A172 (cell line): ENCODE measurements around the gene KLF11. TPM values are rescaled to one million over a fixed set of nuclear protein-coding genes. Genes with fewer than 3 reads are reported as not detected.
"Not testable (repeated sequence)": the region's sequence is repeated elsewhere in the genome, so short reads cannot be mapped to it uniquely, and the experiment has no call there.

ENCODE experiments used
- DNase-seq: peaks from one replicate; pipeline ENCODE4 v3.0.0-alpha.2; 2015; ENCODE audit warnings: low spot score
- total RNA-seq: library from RNA; depleted of rRNA; stranded (reverse); fragments of >200 nt; shearing (Covaris generic); gene quantifications from 2 replicates; pipeline ENCODE4 v1.2.3, GENCODE V29; 2014

Gene KLF11
- total RNA-seq, 1 experiment from 2014 or later, result 21.4 TPM

DNA sequence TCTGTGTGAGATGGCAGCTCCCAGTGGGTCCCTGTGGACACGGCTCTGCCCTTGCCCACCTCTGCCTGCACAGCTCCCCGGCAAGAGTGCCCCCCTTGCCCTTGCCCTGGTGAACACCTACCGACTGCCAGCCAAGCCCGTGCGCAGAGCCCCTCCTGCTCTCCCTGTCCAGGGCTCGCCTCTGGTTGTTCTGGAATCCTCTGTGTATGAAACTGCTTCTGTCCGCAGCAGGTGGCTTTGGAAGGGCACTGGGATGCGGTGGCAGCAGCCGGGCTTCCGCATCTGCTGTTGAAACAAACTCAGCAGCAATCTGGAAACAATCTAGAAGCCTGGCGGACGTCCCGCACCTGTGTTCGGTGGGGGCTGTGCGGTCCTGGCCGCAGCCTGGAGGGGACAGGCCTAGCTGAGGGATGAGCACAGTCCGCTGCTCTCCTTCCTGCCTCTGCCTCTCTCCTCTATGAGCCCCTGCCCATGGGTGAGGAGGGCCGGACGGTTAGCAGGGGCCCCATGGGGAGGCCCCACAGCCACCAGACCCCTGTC is 34.0 kb upstream of the KLF11 start:
- DNase-seq, result no peak

DNA sequence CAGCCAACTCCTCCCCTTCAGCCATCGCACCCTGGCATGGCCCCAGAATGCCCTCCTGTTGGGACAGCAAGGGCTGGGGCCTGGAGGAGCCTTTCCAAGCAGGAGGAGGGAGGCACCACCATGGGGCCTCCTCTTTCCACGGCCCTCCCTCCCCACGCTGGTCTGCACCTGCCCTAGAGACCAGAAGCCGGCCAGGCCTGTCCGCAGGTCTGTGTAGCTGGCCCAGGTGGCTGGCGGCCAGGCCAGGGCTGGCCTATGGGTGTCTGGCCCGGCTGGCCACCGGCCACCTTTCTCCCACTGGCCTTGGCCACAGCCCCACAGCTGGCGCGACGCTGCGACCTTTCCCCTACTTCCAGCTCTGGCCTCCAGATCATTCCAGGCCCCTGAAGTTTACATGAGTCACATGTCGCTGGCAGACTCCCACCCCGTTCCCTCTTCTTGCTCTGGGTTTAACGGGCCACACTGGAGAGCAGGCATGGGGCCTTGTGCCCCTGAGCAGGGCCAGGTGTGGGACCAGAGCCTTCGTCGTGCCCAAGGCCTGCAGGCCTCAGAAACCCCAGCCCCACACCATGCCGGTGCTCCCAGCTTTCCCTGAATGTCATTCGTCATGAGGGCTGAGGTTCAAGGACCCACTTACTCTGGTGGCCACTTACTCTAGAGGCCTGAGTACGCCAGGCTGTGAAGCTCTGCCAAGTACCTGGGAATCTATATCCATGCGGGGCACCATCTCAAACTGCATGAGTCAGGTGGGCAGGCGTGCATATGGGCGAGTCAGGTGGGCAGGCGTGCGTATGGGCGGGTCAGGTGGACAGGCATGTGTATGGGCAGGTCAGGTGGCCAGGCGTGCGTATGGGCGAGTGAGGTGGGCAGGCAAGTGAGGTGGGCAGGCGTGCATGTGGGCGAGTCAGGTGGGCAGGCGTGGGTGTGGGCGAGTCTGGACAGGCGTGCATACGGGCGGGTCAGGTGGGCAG is 33.3 kb upstream of the KLF11 start:
- no peak for DNase-seq

DNA sequence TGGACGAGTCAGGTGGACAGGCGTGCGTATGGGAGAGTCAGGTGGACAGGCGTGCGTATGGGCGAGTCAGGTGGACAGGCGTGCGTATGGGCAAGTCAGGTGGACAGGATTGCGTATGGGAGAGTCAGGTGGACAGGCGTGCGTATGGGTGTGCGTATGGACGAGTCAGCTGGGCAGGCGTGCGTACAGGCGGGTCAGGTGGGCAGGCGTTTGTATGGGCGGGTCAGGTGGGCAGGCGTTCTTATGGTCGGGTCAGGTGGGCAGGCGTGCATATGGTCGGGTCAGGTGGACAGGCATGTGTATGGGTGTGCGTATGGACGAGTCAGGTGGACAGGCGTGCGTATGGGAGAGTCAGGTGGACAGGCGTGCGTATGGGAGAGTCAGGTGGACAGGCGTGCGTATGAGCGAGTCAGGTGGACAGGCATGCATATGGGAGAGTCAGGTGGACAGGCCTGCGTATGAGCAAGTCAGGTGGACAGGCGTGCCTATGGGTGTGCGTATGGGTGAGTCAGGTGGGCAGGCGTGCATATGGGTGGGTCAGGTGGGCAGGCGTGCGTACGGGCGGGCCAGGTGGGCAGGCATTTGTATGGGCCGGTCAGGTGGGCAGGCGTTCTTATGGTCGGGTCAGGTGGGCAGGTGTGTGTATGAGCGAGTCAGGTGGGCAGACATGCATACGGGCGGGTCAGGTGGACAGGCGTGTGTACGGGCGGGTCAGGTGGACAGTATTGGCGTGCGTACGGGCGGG is 32.3 kb upstream of the KLF11 start:
- DNase-seq, result not testable (repeated sequence)

DNA sequence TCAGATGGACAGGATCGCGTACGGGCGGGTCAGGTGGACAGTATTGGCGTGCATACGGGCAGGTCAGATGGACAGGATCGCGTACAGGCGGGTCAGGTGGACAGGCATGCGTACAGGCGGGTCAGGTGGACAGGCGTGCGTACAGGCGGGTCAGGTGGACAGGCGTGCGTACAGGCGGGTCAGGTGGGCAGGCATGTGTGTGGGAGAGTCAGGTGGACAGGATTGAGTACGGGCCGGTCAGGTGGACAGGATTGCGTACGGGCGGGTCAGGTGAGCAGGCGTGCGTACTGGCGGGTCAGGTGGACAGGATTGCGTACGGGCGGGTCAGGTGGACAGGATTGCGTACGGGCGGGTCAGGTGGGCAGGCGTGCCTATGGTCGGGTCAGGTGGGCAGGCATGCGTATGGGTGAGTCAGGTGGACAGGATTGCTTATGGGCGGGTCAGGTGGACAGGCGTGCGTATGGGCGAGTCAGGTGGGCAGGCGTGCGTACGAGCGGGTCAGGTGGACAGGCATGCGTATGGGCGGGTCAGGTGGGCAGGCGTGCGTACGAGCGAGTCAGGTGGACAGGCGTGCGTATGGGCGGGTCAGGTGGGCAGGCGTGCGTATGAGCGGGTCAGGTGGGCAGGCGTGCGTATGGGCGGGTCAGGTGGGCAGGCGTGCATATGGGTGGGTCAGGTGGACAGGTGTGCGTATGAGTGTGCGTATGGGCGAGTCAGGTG is 31.6 kb upstream of the KLF11 start:
- not testable (repeated sequence) for DNase-seq

DNA sequence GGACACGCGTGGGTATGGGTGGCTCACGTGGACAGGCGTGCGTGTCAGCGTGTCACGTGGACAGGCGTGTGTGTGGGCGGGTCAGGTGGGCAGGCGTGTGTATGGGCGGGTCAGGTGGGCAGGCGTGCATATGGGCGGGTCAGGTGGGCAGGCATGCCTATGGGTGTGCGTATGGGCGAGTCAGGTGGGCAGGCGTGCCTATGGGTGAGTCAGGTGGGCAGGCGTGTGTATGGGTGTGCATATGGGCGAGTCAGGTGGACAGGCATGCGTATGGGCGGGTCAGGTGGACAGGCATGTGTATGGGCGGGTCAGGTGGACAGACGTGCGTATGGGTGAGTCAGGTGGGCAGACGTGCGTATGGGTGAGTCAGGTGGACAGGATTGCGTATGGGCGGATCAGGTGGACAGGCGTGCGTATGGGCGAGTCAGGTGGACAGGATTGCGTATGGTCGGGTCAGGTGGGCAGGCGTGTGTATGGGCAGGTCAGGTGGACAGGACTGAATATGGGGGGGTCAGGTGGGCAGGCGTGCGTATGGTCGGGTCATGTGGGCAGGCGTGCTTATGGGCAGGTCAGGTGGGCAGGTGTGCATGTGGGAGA is 30.9 kb upstream of the KLF11 start:
- not testable (repeated sequence) for DNase-seq

DNA sequence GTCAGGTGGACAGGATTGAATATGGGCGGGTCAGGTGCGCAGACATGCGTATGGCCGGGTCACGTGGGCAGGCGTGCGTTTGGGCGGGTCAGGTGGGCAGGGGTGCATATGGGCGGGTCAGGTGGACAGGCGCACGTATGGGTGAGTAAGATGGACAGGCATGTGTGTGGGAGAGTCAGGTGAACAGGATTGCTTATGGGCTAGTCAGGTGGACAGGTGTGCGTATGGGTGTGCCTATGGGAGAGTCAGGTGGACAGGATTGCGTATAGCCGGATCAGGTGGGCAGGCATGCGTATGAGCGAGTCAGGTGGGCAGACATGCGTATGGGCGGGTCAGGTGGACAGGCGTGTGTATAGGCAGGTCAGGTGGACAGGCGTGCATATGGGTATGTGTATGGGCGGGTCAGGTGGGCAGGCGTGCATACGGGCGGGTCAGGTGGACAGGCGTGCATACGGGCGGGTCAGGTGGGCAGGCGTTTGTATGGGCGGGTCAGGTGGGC is 30.3 kb upstream of the KLF11 start:
- DNase-seq, result no peak

DNA sequence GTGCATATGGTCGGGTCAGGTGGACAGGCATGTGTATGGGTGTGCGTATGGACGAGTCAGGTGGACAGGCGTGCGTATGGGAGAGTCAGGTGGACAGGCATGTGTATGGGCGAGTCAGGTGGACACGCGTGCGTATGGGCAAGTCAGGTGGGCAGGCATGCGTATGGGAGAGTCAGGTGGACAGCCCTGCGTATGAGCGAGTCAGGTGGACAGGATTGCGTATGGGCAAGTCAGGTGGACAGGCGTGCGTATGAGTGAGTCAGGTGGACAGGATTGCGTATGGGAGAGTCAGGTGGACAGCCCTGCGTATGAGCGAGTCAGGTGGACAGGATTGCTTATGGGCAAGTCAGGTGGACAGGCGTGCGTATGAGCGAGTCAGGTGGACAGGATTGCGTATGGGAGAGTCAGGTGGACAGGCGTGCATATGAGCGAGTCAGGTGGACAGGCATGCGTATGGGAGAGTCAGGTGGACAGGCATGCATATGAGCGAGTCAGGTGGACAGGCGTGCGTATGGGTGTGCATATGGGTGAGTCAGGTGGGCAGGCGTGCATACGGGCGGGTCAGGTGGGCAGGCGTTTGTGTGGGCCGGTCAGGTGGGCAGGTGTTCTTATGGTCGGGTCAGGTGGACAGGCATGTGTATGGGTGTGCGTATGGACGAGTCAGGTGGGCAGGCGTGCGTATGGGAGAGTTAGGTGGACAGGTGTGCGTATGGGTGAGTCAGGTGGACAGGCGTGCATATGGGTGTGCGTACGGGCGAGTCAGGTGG is 29.5 kb upstream of the KLF11 start:
- DNase-seq, result not testable (repeated sequence)

DNA sequence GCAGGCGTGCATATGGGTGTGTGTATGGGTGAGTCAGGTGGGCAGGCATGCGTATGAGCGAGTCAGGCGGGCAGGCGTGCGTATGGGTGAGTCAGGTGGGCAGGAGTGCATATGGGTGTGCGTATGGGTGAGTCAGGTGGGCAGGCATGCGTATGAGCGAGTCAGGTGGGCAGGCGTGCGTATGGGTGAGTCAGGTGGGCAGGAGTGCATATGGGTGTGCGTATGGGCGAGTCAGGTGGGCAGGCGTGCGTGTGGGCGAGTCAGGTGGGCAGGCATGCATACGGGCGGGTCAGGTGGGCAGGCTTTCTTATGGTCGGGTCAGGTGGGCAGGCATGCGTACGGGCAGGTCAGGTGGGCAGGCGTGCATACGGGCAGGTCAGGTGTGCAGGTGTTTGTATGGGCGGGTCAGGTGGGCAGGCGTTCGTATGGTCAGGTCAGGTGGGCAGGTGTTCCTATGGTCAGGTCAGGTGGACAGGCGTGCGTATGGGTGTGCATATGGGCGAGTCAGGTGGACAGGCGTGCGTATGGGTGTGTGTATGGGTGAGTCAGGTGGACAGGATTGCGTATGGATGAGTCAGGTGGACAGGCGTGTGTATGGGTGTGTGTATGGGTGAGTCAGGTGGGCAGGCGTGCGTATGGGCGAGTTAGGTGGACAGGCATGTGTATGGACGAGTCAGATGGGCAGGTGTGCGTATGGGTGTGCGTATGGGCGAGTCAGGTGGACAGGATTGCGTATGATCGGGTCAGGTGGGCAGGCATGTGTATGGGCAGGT is 28.7 kb upstream of the KLF11 start:
- no peak for DNase-seq

DNA sequence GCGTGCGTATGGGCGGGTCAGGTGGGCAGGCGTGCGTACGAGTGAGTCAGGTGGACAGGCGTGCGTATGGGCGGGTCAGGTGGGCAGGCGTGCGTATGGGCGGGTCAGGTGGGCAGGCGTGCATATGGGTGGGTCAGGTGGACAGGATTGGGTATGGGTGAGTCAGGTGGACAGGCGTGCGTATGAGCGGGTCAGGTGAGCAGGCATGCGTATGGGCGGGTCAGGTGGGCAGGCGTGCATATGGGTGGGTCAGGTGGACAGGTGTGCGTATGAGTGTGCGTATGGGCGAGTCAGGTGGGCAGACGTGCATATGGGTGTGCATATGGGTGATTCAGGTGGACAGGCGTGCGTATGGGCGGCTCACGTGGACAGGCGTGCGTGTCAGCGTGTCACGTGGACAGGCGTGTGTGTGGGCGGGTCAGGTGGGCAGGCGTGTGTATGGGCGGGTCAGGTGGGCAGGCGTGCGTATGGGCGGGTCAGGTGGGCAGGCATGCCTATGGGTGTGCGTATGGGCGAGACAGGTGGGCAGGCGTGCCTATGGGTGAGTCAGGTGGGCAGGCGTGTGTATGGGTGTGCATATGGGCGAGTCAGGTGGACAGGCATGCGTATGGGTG is 27.9 kb upstream of the KLF11 start:
- DNase-seq, result not testable (repeated sequence)

DNA sequence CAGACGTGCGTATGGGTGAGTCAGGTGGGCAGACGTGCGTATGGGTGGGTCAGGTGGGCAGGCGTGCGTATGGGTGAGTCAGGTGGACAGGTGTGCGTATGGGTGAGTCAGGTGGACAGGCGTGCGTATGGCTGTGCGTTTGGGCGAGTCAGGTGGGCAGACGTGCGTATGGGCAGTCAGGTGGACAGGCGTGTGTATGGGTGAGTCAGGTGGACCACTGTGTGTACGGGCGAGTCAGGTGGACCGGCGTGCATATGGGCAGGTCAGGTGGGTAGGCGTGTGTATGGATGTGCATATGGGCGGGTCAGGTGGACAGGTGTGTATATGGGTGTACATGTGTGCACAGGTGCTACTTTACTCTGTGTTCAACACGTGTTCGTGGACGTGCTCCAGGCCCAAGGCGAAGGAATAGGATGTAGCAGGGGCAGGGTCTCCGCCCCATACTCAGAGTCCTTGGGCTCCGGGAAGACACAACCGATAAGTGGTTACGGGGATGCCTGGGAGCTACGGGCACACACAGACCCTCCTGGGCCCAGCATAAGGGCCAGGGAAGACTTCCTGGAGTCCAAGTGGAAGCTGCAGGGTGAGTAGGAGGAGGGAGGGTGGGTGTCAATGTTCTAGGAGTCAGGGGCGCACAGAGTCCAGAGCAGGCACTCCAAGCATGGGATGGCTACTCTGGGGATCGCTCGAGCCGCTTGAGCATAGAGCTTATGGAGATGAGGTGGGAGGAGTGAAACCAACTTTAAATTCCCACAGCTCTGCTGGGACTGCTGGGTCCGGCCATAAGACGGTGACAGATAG is 27.1 kb upstream of the KLF11 start:
- DNase-seq, result no peak

DNA sequence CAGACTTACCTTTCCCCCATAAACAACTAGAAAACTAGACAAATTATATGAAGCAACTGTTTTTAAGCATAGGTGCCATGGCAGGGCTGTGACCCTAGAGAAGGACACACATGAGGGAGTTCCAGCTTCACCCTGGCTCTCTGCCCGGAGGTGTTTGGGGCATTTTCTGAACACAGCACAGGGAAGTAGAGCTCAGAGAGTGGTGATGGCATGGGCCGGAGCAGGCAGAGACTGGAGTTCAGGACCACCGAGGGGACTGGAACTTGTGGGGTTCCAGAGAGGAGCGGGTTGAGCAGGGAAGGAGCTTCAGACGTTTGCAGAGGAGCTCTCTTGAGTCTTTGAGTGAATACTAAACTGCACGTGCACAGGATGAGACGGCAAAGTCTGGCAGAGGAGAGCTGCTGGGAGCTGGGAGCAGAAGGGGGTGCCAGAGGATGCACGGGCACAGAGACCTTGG is 26.5 kb upstream of the KLF11 start:
- no peak for DNase-seq

DNA sequence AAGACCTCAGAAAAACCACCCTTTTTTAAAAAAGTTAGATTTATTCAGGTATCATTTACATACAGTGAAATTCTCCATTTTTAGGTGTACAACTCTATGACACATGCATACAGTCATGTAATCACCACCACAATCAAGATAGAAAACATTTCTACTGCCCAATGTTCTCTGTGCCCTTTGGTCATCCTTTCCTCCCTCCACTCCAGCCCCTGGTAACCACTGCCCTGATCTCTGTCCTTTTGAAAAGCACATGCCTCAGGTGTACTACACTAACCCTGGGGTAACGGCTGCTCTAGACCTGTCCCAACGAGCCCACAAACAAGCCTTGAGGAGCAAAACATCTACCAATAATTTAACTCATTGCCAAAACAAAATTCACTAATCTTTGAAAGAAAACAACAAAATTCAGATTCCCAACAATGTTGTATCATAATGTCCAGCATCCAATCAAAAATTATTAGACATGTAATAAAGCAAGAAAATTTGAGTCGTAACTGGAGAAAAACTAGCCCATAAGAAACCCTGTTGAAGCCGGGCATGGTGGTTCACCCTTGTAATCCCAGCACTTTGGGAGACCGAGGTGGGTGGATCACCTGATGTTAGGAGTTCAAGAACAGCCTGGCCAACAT is 25.9 kb upstream of the KLF11 start:
- no peak for DNase-seq

DNA sequence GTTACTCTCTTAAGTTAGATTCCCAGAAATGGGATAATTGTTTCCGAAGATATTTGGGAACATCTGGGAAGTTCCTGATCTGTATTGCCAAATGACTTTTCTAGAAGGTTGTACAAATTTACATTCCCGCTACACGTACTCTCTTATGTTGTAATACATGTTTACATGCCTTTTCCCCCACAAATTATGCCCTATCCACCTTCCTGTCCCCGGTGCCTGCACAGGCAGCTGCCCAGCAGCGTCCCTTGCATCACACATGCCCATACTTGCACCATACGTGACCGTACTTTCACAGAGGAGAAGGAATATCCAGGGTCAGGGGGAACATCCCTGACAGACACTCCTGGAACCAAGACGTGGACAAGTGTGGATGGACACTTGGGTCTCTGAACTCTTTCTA is 24.2 kb upstream of the KLF11 start:
- DNase-seq, result no peak

DNA sequence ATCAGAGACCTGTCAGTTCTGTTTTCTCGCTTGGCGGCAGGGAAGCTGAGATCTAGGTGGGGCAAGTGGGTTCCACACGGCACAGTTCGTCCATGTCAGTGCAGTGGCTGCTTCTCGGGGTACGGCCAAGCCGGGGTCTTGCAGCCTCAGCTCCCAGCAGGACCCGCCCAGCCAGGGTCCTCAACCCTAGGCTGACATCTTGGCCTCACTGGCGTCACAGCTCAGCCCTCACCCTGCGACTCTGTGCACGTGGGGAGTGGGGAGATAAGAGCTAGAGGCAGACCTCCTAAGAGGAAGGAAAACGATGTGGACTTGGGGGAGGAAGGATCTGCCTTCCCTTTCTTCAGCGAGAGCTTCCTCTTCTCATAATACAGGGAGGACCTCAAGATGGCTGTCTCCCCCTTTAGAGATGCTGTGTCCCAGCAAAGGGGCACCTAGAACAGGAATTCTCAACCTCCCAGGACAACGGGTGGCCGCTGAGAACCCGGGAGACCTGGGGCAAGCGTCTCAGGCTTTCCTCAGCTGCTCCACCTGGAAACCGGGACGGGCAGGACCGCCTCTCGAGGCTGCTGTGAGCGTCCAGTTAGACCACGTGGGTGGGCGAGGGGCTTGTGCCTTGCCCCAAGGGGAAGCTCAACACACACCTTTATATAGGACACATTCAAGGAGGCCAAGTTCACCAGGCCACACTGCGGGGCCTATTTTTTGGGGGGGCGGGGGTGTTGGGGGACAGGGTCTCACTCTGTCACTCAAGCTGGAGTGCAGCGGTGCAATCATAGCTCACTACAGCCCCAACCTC is 23.5 kb upstream of the KLF11 start:
- no peak for DNase-seq

DNA sequence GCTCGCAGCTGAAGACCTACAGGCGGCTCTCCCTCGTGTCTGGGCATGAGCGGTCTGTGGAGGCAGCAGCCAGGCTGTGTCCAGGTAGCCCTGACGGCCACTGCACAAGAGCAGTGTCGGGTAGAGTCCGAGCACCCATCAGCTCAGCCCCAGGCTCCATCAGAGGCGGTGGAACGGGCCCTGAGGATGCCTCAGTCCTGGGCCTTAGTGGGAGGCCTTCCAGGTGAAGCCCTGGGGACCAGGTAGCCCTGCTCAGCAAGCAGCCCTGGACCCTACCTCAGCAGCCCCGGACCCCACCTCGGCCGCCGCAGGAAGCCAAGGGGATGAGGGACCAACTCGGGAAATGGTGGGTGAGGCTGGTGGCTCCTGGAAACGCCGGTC is 21.3 kb upstream of the KLF11 start:
- no peak for DNase-seq

DNA sequence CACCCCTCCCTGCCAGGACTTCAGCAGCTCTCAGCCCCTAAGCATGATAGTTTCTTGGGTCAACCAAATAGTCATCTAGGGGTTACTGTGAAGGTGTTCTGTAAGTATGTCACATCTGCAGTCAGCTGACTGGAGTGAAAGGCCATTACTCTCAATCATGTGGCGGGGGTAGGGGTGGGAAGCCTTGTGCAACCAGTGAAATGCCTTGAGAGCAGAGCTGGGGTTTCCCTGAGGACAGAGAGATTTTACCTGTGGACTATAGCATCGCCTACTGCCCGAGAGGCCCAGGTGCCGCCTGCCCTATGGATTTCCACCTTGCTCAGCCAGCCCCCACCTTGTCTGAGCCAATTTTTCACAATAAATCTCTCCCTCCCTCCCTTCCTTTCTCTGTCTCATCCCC is 20.9 kb upstream of the KLF11 start:
- DNase-seq, result no peak
